KBM-7 (cell line): ENCODE results near the gene TTBK1.

Experiments used
- DNase-seq: peaks from one replicate; pipeline ENCODE4 v3.0.0-alpha.2; 2015
- in situ Hi-C: fragments of 300-500 bp; cut with MboI; formaldehyde crosslinking; loops from 2 replicates; pipeline ENCODE4 v1.14.3; 2020; ENCODE audit warnings: low sequenced_read_pairs, low pct_unique_long_range_greater_than_20kb, mixed read lengths

The TTBK1 gene

GRCh38 chr6:43311666-43312065 is 68.4 kb downstream of the TTBK1 start:
- in situ Hi-C loops: no loop called here
- DNase-seq: no peak

- in situ Hi-C loops: no loop called here
- no peak for DNase-seq
Observed at GRCh38 chr6:43313813-43314212, 70.5 kb downstream of the TTBK1 start.

GRCh38 chr6:43318011-43318410 is 74.7 kb downstream of the TTBK1 start:
- no peak for DNase-seq
- in situ Hi-C loops: no loop called here

DNA sequence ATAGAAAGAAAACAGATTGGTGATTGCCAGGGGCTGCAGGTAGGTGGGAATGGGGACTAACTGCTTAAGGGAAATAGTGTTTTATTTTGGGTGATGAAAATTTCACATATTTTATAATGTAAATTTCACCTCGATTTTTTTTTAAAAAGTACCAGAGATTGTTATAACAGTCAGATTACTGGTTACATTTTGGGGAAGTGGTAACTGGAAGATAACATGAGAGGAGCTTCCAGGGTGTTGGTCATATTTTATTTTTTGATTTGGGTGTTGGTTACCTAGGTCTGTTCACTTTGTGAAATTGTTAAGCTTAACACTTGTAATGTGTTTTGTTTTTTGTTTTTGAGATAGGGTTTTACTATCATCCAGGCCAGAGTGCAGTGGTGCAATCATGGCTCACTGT is 82.6 kb downstream of the TTBK1 start:
- in situ Hi-C loops: no loop called here
- no peak for DNase-seq

GRCh38 chr6:43328528-43328927 is 85.2 kb downstream of the TTBK1 start:
- no peak for DNase-seq
- in situ Hi-C loops: no loop called here

DNA sequence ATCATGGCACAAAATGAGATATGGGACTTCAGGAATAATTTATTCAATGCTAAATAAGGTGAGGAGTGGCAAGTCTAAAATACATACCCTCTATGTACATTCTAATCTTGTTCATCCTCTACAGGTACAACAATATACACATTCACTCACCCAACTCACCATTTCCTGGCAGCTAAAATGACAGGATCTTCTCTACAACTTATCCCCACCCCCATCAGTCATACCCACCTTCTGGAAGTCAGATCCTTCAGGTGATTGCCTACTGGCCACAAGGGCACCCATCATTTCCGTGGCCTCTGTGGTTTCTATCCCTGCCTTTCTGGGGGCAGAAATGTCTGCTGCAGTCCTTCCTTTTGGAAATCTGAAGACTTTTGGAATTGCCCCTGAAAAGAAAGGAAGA is 88.2 kb downstream of the TTBK1 start:
- in situ Hi-C loops: no loop called here
- no peak for DNase-seq

GRCh38 chr6:43331891-43332290 is 88.6 kb downstream of the TTBK1 start:
- in situ Hi-C loops: no loop called here
- DNase-seq: peak; percentile 20

DNA sequence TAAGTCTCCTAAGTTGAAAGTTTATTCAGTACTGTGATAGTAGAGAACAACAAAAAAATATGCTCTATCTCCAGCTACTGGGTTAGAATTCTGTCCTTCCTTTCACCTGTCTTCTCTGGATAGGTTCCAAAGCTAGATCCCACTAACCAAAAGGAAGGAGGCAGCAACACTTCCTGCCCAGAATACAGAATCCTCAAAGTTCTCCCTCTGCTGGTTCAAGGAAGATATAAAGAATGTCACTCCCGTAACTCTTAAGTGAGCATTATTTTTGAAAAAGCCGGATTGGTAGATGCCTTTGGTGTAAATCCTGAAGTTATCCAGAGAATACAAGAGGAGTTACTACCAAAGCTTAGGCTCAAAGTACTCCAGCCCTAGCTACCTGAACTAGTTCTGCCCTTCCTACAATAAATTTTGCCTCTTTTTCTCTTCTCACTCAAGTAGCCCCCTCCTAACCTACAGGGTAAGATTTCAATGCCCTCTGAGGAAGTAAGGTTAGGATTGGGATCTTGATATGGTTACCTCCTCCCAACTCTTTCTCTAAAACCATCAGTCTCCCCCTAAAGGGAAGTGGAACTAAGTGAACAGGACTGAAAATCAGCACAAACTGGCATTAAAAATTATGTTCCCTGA is 91.3 kb downstream of the TTBK1 start:
- in situ Hi-C loops: no loop called here
- peak; percentile 65 for DNase-seq

DNA sequence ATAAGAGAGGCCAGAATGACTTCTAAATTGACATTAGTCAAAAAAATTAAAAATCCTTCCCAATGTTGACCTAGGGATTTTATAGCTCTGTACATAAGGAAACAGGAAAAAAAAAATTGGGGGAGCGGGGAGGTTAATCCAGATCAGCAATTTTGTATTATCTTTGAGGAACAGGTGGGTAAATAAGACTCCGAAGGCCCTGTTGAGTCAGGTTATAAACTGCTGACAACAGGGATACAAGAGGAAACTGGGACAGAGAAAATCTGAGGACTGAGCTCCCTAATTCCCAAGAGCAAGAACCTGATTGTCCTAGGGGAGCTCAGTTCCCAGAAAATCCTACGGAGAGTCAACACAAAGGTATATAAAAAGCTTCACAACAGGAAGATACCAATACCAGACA is 92.2 kb downstream of the TTBK1 start:
- DNase-seq: no peak
- in situ Hi-C loops: no loop called here

DNA sequence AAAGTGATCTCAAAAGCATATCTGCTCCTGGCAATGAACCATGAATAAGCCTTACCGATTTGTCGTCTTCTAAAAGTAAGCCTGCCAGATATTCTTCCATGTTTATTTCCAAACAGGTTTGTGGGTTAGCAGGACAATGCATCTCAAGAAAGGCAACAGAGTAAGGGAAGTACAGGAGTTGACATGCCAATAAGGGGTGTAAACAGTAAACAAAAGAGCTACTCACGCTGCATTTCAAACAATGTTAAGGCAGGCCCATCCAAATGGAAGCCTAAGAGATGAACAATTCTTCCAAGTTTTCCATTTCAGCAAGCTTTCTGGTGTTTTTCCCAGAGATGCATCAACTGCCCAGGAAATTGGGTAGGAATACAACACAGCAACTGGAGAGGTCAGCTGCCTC is 93.1 kb downstream of the TTBK1 start:
- DNase-seq: no peak
- in situ Hi-C loops: no loop called here
